Measurements from ENCODE around the gene LCK. TPM values are rescaled to one million over a fixed set of nuclear protein-coding genes. Genes with fewer than 3 reads are reported as not detected.

Gene LCK
- polyA plus RNA-seq, 1 of the 3 experiments (the other 2 are of a cell fraction) = not detected

DNA sequence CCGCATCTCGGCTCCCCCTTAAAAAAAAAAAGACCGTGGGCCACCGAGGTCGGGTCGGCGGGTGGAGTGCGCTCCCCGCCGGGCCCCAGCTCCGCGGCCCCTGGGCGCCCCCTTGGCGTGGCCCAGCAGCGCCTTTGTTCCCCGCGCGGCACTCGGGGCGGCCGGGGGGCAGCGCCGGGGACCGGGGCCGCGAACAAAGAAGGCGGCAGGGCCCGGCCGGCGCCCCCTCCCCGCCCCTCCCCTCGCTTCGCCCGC is 84.4 kb downstream of the LCK start (continued):
- TF ChIP-seq, protein P1, sequence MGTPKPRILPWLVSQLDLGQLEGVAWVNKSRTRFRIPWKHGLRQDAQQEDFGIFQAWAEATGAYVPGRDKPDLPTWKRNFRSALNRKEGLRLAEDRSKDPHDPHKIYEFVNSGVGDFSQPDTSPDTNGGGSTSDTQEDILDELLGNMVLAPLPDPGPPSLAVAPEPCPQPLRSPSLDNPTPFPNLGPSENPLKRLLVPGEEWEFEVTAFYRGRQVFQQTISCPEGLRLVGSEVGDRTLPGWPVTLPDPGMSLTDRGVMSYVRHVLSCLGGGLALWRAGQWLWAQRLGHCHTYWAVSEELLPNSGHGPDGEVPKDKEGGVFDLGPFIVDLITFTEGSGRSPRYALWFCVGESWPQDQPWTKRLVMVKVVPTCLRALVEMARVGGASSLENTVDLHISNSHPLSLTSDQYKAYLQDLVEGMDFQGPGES (IDR thresholded peaks at IDR 0.05; ENCODE audit: low read depth, low read length) = no peak
- TF ChIP-seq MEF2A (IDR thresholded peaks at IDR 0.05; ENCODE audit: borderline replicate concordance, low read depth) (no peak), FOXM1 (IDR thresholded peaks at IDR 0.05; ENCODE audit: low read depth) (no peak), GATA2 (CRISPR knock-in tag; IDR thresholded peaks at IDR 0.05) (no peak), ELF1 (IDR thresholded peaks at IDR 0.05) (no peak), RFX5 (IDR thresholded peaks at IDR 0.05; ENCODE audit: low read length) (no peak)
- TF ChIP-seq, protein P2, sequence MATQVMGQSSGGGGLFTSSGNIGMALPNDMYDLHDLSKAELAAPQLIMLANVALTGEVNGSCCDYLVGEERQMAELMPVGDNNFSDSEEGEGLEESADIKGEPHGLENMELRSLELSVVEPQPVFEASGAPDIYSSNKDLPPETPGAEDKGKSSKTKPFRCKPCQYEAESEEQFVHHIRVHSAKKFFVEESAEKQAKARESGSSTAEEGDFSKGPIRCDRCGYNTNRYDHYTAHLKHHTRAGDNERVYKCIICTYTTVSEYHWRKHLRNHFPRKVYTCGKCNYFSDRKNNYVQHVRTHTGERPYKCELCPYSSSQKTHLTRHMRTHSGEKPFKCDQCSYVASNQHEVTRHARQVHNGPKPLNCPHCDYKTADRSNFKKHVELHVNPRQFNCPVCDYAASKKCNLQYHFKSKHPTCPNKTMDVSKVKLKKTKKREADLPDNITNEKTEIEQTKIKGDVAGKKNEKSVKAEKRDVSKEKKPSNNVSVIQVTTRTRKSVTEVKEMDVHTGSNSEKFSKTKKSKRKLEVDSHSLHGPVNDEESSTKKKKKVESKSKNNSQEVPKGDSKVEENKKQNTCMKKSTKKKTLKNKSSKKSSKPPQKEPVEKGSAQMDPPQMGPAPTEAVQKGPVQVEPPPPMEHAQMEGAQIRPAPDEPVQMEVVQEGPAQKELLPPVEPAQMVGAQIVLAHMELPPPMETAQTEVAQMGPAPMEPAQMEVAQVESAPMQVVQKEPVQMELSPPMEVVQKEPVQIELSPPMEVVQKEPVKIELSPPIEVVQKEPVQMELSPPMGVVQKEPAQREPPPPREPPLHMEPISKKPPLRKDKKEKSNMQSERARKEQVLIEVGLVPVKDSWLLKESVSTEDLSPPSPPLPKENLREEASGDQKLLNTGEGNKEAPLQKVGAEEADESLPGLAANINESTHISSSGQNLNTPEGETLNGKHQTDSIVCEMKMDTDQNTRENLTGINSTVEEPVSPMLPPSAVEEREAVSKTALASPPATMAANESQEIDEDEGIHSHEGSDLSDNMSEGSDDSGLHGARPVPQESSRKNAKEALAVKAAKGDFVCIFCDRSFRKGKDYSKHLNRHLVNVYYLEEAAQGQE (IDR thresholded peaks at IDR 0.05; ENCODE audit: low read depth, low read length) = no peak
- TF ChIP-seq, protein P3, sequence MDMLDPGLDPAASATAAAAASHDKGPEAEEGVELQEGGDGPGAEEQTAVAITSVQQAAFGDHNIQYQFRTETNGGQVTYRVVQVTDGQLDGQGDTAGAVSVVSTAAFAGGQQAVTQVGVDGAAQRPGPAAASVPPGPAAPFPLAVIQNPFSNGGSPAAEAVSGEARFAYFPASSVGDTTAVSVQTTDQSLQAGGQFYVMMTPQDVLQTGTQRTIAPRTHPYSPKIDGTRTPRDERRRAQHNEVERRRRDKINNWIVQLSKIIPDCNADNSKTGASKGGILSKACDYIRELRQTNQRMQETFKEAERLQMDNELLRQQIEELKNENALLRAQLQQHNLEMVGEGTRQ (IDR thresholded peaks at IDR 0.05; ENCODE audit: borderline replicate concordance, low read depth, low read length) = no peak

Small RNA genes within 50 kb of the gene (small RNA-seq; reads per million reads assigned to genes)
- gene RF00017 = 0 reads per million in 7 experiments
- gene RF00019 = 0 reads per million in 7 experiments

Other genes starting within 250 kb of the LCK start
- 37.7 and 52.8 TPM in 2 replicates for gene KHDRBS1, start 237.4 kb upstream of the LCK start, polyA plus RNA-seq (2012; rRNA removed)
- 24.4 and 25.1 TPM in 2 replicates for gene TMEM39B, start 178.3 kb upstream of the LCK start, polyA plus RNA-seq (2012; rRNA removed)
- 13.1 and 18.4 TPM in 2 replicates for gene KPNA6, start 143.2 kb upstream of the LCK start, polyA plus RNA-seq (2012; rRNA removed)
- 26.4 and 32.7 TPM in 2 replicates for gene TXLNA, start 71.6 kb upstream of the LCK start, polyA plus RNA-seq (2012; rRNA removed)
- gene CCDC28B, start 50.7 kb upstream of the LCK start, polyA plus RNA-seq (2012; rRNA removed) = 18.8 and 26.3 TPM in 2 replicates
- 2.4 and 2.9 TPM in 2 replicates for gene IQCC, start 45.6 kb upstream of the LCK start, polyA plus RNA-seq (2012; rRNA removed)
- gene DCDC2B, start 42.2 kb upstream of the LCK start, polyA plus RNA-seq (2012; rRNA removed) = not detected in 2 replicates
- 31.8 and 31.9 TPM in 2 replicates for gene TMEM234, start 28.9 kb upstream of the LCK start, polyA plus RNA-seq (2012; rRNA removed)
- 463 and 479 TPM in 2 replicates for gene EIF3I, start 28.9 kb upstream of the LCK start, polyA plus RNA-seq (2012; rRNA removed)
- 1.2 and 1.6 TPM in 2 replicates for gene FAM167B, start 4.0 kb upstream of the LCK start, polyA plus RNA-seq (2012; rRNA removed)
- 172 and 226 TPM in 2 replicates for gene HDAC1, start 40.8 kb downstream of the LCK start, polyA plus RNA-seq (2012; rRNA removed)
- gene MARCKSL1, start 85.0 kb downstream of the LCK start, polyA plus RNA-seq (2012; rRNA removed) = 254 and 275 TPM in 2 replicates
- 8.0 and 10.0 TPM in 2 replicates for gene FAM229A, start 111.2 kb downstream of the LCK start, polyA plus RNA-seq (2012; rRNA removed)
- gene TSSK3, start 111.3 kb downstream of the LCK start, polyA plus RNA-seq (2012; rRNA removed) = 0.28 and 0.86 TPM in 2 replicates
- gene BSDC1, start 143.2 kb downstream of the LCK start, polyA plus RNA-seq (2012; rRNA removed) = 51.0 and 65.7 TPM in 2 replicates
- gene ZBTB8B, start 213.8 kb downstream of the LCK start, polyA plus RNA-seq (2012; rRNA removed) = 0.08 and 0.16 TPM in 2 replicates

All from SK-N-SH (cell line).